ENCODE results near the gene RRM1.
"Not testable (repeated sequence)": the region's sequence is repeated elsewhere in the genome, so short reads cannot be mapped to it uniquely, and the experiment has no call there.

The RRM1 gene

GRCh38 chr11:4094348-4095291 lies at the start of gene RRM1:
RRM1 (plus strand) TSS chr11:4094799; CDS start chr11:4095013, 214 bp downstream.
- peak; percentile 97 for DNase-seq

- no peak for DNase-seq
Measured at GRCh38 chr11:4044976-4045646, 49.5 kb upstream of the RRM1 start.

- DNase-seq, result no peak
Measured at GRCh38 chr11:4048340-4048739, 46.3 kb upstream of the RRM1 start.

GRCh38 chr11:4049006-4049405 lies 45.6 kb upstream of the RRM1 start:
- no peak for DNase-seq

GRCh38 chr11:4050138-4050537 lies 44.5 kb upstream of the RRM1 start:
- no peak for DNase-seq

GRCh38 chr11:4053200-4053599 lies 41.4 kb upstream of the RRM1 start:
- DNase-seq, result not testable (repeated sequence)

GRCh38 chr11:4054643-4055042 lies 40.0 kb upstream of the RRM1 start:
- DNase-seq, result no peak

GRCh38 chr11:4059424-4059823 lies 35.2 kb upstream of the RRM1 start:
- no peak for DNase-seq

GRCh38 chr11:4060182-4060923 lies 34.2 kb upstream of the RRM1 start:
- no peak for DNase-seq

GRCh38 chr11:4061700-4062099 lies 32.9 kb upstream of the RRM1 start:
- DNase-seq, result no peak

GRCh38 chr11:4063348-4063747 lies 31.3 kb upstream of the RRM1 start:
- DNase-seq, result no peak

GRCh38 chr11:4064278-4064955 lies 30.2 kb upstream of the RRM1 start:
- DNase-seq, result no peak

GRCh38 chr11:4065086-4065485 lies 29.5 kb upstream of the RRM1 start:
- DNase-seq, result no peak

- DNase-seq, result peak; percentile 34
Measured at GRCh38 chr11:4065601-4066377, 28.8 kb upstream of the RRM1 start.

GRCh38 chr11:4066910-4067309 lies 27.7 kb upstream of the RRM1 start:
- no peak for DNase-seq

- DNase-seq, result peak; percentile 20
Measured at GRCh38 chr11:4068962-4069361, 25.6 kb upstream of the RRM1 start.

- DNase-seq, result no peak
Measured at GRCh38 chr11:4071325-4071724, 23.3 kb upstream of the RRM1 start.

- DNase-seq, result no peak
Measured at GRCh38 chr11:4071914-4072313, 22.7 kb upstream of the RRM1 start.

- peak; percentile 77 for DNase-seq
Measured at GRCh38 chr11:4072668-4073285, 21.8 kb upstream of the RRM1 start.

GRCh38 chr11:4074266-4074665 lies 20.3 kb upstream of the RRM1 start:
- DNase-seq, result no peak

- DNase-seq, result no peak
Measured at GRCh38 chr11:4076774-4077173, 17.8 kb upstream of the RRM1 start.

GRCh38 chr11:4083198-4083597 lies 11.4 kb upstream of the RRM1 start:
- no peak for DNase-seq

Data from fibroblast of upper back skin (primary cell).